Stimulated activated CD8-positive, alpha-beta memory T cell treated with anti-CD3 and anti-CD28 coated beads, Interleukin-7, amount 100 ng/mL, for 24 hours (primary cell): Measurements from ENCODE around the gene PPIB.
"Not testable (repeated sequence)": the region's sequence is repeated elsewhere in the genome, so short reads cannot be mapped to it uniquely, and the experiment has no call there.

Experiments used
- DNase-seq: peaks from one replicate; pipeline ENCODE4 v3.0.0-alpha.2; 2020; ENCODE audit warnings: low read depth

The PPIB gene

GRCh38 chr15:64141798-64142512 is 20.9 kb downstream of the PPIB start:
- DNase-seq: no peak

GRCh38 chr15:64138331-64138941 is 24.4 kb downstream of the PPIB start:
- no peak for DNase-seq

- DNase-seq: no peak
Observed at GRCh38 chr15:64137226-64137833, 25.5 kb downstream of the PPIB start.

GRCh38 chr15:64136347-64136746 is 26.5 kb downstream of the PPIB start:
- DNase-seq: no peak

- no peak for DNase-seq
Observed at GRCh38 chr15:64134345-64134829, 28.4 kb downstream of the PPIB start.

- DNase-seq: no peak
Observed at GRCh38 chr15:64133623-64134344, 29.0 kb downstream of the PPIB start.

GRCh38 chr15:64132217-64132616 is 30.6 kb downstream of the PPIB start:
- no peak for DNase-seq

- DNase-seq: no peak
Observed at GRCh38 chr15:64131547-64131946, 31.3 kb downstream of the PPIB start.

GRCh38 chr15:64130159-64130558 is 32.7 kb downstream of the PPIB start:
- no peak for DNase-seq

- DNase-seq: no peak
Observed at GRCh38 chr15:64127521-64128270, 35.1 kb downstream of the PPIB start.

GRCh38 chr15:64125978-64126377 is 36.8 kb downstream of the PPIB start:
- no peak for DNase-seq

- DNase-seq: no peak
Observed at GRCh38 chr15:64122936-64123351, 39.9 kb downstream of the PPIB start.

GRCh38 chr15:64122444-64122843 is 40.4 kb downstream of the PPIB start:
- no peak for DNase-seq

- DNase-seq: no peak
Observed at GRCh38 chr15:64121614-64122013, 41.2 kb downstream of the PPIB start.

- not testable (repeated sequence) for DNase-seq
Observed at GRCh38 chr15:64120322-64120721, 42.5 kb downstream of the PPIB start.

- DNase-seq: no peak
Observed at GRCh38 chr15:64117759-64118487, 44.9 kb downstream of the PPIB start.

GRCh38 chr15:64112904-64113303 is 49.9 kb downstream of the PPIB start:
- DNase-seq: no peak

GRCh38 chr15:64112073-64112772 is 50.6 kb downstream of the PPIB start:
- no peak for DNase-seq

GRCh38 chr15:64111679-64112050 is 51.2 kb downstream of the PPIB start:
- no peak for DNase-seq

- no peak for DNase-seq
Observed at GRCh38 chr15:64110950-64111678, 51.7 kb downstream of the PPIB start.
